CD4-positive, alpha-beta memory T cell (primary cell): ENCODE data around the gene MRPL44. TPM values are rescaled to one million over a fixed set of nuclear protein-coding genes. Genes with fewer than 3 reads are reported as not detected.
"Not testable (repeated sequence)": the region's sequence is repeated elsewhere in the genome, so short reads cannot be mapped to it uniquely, and the experiment has no call there.

ENCODE experiments used
- CTCF ChIA-PET: fragments of 350-600 bp; sonication (Branson Sonifier 250); formaldehyde crosslinking; loops from one replicate; lab custom pipeline; 2021; ENCODE audit warnings: inconsistent platforms; ENCODE audit not compliant: partially characterized antibody; lab: Charles Lee
- POLR2A ChIA-PET: fragments of 350-600 bp; sonication (Branson Sonifier 250); formaldehyde crosslinking; loops from one replicate; lab custom pipeline; 2021; ENCODE audit not compliant: partially characterized antibody; lab: Charles Lee
- DNase-seq, 5 donors: peaks; one replicate each; pipeline versions ENCODE4 v3.0.0 to v3.0.0-alpha.2; 2020 to 2022; ENCODE audit warnings: mixed read lengths in 1 of 5
- H3K27ac ChIP-seq: one replicate; pipeline ENCODE4 v1.7.0; 2013; ENCODE audit warnings: low read depth, low read length
- H3K27me3 ChIP-seq: 2 replicates; pipeline ENCODE4 v1.7.0; 2013; ENCODE audit warnings: mild to moderate bottlenecking, low read length, moderate library complexity; ENCODE audit not compliant: insufficient read depth
- H3K36me3 ChIP-seq: 2 replicates; pipeline ENCODE4 v1.7.0; 2013; ENCODE audit warnings: mild to moderate bottlenecking, low read length, moderate library complexity; ENCODE audit not compliant: insufficient read depth
- H3K4me1 ChIP-seq: 2 replicates; pipeline ENCODE4 v1.7.0; 2013; ENCODE audit warnings: mild to moderate bottlenecking, low read length, moderate library complexity; ENCODE audit not compliant: insufficient read depth
- H3K4me3 ChIP-seq, 2 donors: one replicate each; pipeline ENCODE4 v1.7.0; 2013; ENCODE audit warnings: low read length in 2 of 2, mild to moderate bottlenecking in 1 of 2
- H3K9me3 ChIP-seq, 2 donors: one replicate each; pipeline ENCODE4 v1.7.0; 2013; ENCODE audit warnings: low read length in 2 of 2, control low read depth in 1 of 2; ENCODE audit not compliant: control insufficient read depth in 1 of 2
- H3K27ac Mint-ChIP-seq, 7 donors: one replicate each; pipeline ENCODE4 v1.8.0; 2020 to 2021; ENCODE audit warnings: mixed read lengths in 7 of 7, mild to moderate bottlenecking in 6 of 7, inconsistent platforms in 3 of 7, moderate library complexity in 3 of 7
- H3K27me3 Mint-ChIP-seq, 2 donors: one replicate each; pipeline ENCODE4 v1.8.0; 2020 to 2021; ENCODE audit warnings: mixed read lengths in 2 of 2
- H3K36me3 Mint-ChIP-seq, 2 donors: one replicate each; pipeline ENCODE4 v1.8.0; 2020 to 2021; ENCODE audit warnings: mixed read lengths in 2 of 2, inconsistent platforms in 1 of 2, mild to moderate bottlenecking in 1 of 2
- H3K4me1 Mint-ChIP-seq, 4 donors: one replicate each; pipeline ENCODE4 v1.8.0; 2020 to 2021; ENCODE audit warnings: mixed read lengths in 4 of 4, mild to moderate bottlenecking in 1 of 4
- H3K4me3 Mint-ChIP-seq, 8 donors: one replicate each; pipeline ENCODE4 v1.8.0; 2020 to 2021; ENCODE audit warnings: mixed read lengths in 8 of 8, mild to moderate bottlenecking in 7 of 8, moderate library complexity in 6 of 8, inconsistent platforms in 3 of 8
- H3K9me3 Mint-ChIP-seq, 8 donors: one replicate each; pipeline ENCODE4 v1.8.0; 2020 to 2021; ENCODE audit warnings: mixed read lengths in 8 of 8, mild to moderate bottlenecking in 5 of 8, inconsistent platforms in 3 of 8, moderate library complexity in 1 of 8
- intact Hi-C: fragments of 100-400 bp; cut with micrococcal nuclease; formaldehyde crosslinking; loops from one replicate; pipeline ENCODE4 v1.15.1; 2023
- polyA plus RNA-seq, 2 donors: library from polyadenylated mRNA; unstranded; fragments of 300-500 nt; fragmentation: Illumina TruSeq; gene quantifications; one replicate each; pipeline ENCODE4 v1.2.3, GENCODE V29; 2021
- total RNA-seq, 2 experiments: library from RNA; stranded (reverse); gene quantifications; one replicate each; pipeline ENCODE4 v1.2.3, GENCODE V29; 2021

MRPL44 gene
- total and polyA plus RNA-seq, 4 experiments from 2014 or later: 20.1 to 45.2 (median 24.3) TPM

GRCh38 chr2:223999862-224000261 lies 42.6 kb downstream of the MRPL44 start:
- H3K27me3 ChIP-seq: no peaks in the 10 kb centered on the region
- Mint-ChIP-seq H3K27ac (no peak overlapping the region), H3K27me3 (peaks cover 2 to 6% of the 10 kb centered on the region in 2 donors), H3K4me3 (no peak overlapping the region), H3K9me3 (no peaks in the 10 kb centered on the region), H3K4me1 (no peaks in the 10 kb centered on the region), H3K36me3 (no peaks in the 10 kb centered on the region)
- H3K9me3 ChIP-seq: no peaks in the 10 kb centered on the region
- ChIA-PET POLR2A (no interaction called here), CTCF (interaction anchor here (1.5 kb wide), 1 partner anchor 9 kb away, joined by 4 read pairs; no protein-coding TSS in a partner anchor)
- no peak for DNase-seq
- H3K4me1 ChIP-seq: no peaks in the 10 kb centered on the region
- no peak overlapping the region for H3K4me3 ChIP-seq
- no peaks in the 10 kb centered on the region for H3K36me3 ChIP-seq
- no peak overlapping the region for H3K27ac ChIP-seq
- intact Hi-C loops: no loop called here

GRCh38 chr2:224000662-224001061 lies 43.4 kb downstream of the MRPL44 start:
- POLR2A ChIA-PET, intact Hi-C loops: not testable (repeated sequence)

GRCh38 chr2:224004105-224004695 lies 46.9 kb downstream of the MRPL44 start:
- Histone ChIP-seq H3K4me1 (no peaks in the 10 kb centered on the region), H3K27ac (no peak overlapping the region), H3K4me3 (no peak overlapping the region), H3K36me3 (no peaks in the 10 kb centered on the region), H3K9me3 (no peaks in the 10 kb centered on the region), H3K27me3 (no peaks in the 10 kb centered on the region)
- H3K27me3 Mint-ChIP-seq: peaks cover 2 to 4% of the 10 kb centered on the region in 2 donors
- no peaks in the 10 kb centered on the region for H3K36me3 Mint-ChIP-seq
- H3K9me3 Mint-ChIP-seq: no peaks in the 10 kb centered on the region
- intact Hi-C loops: no loop called here
- no peak for DNase-seq
- ChIA-PET CTCF (interaction anchor here (7.1 kb wide), 1 partner anchor 10 kb away, joined by 47 read pairs; no protein-coding TSS in a partner anchor), POLR2A (no interaction called here)
- H3K4me1 Mint-ChIP-seq: no peaks in the 10 kb centered on the region
- H3K27ac Mint-ChIP-seq: no peak overlapping the region
- no peak overlapping the region for H3K4me3 Mint-ChIP-seq

More at GRCh38 chr2:224000662-224001061, 43.4 kb downstream of the MRPL44 start:
- not testable (repeated sequence) for H3K9me3 Mint-ChIP-seq, H3K27ac ChIP-seq, H3K36me3 ChIP-seq, DNase-seq, H3K4me3 Mint-ChIP-seq, H3K27ac Mint-ChIP-seq, H3K27me3 ChIP-seq, H3K9me3 ChIP-seq, H3K36me3 Mint-ChIP-seq, H3K4me1 Mint-ChIP-seq, H3K4me1 ChIP-seq, H3K27me3 Mint-ChIP-seq, H3K4me3 ChIP-seq
- CTCF ChIA-PET: interaction anchor here (1.5 kb wide), 1 partner anchor 10 kb away, joined by 4 read pairs; no protein-coding TSS in a partner anchor

GRCh38 chr2:224008702-224009261 lies 51.5 kb downstream of the MRPL44 start:
- no peak for DNase-seq
- H3K4me3 ChIP-seq: no peak overlapping the region
- Mint-ChIP-seq H3K27ac (no peak overlapping the region), H3K4me1 (peaks cover 0 to 4% (median under 1%) of the 10 kb centered on the region in 4 donors), H3K9me3 (no peaks in the 10 kb centered on the region), H3K4me3 (no peak overlapping the region), H3K36me3 (no peaks in the 10 kb centered on the region), H3K27me3 (peaks cover 0 to 2% of the 10 kb centered on the region in 2 donors)
- intact Hi-C loops: no loop called here
- no peaks in the 10 kb centered on the region for H3K27me3 ChIP-seq
- H3K36me3 ChIP-seq: no peaks in the 10 kb centered on the region
- no peaks in the 10 kb centered on the region for H3K4me1 ChIP-seq
- H3K27ac ChIP-seq: no peak overlapping the region
- no peaks in the 10 kb centered on the region for H3K9me3 ChIP-seq
- POLR2A ChIA-PET: no interaction called here
- CTCF ChIA-PET: interaction anchor here (7.1 kb wide), 1 partner anchor 15 kb away, joined by 47 read pairs; no protein-coding TSS in a partner anchor

- Histone ChIP-seq H3K4me3 (no peak overlapping the region), H3K27me3 (no peaks in the 10 kb centered on the region), H3K36me3 (no peaks in the 10 kb centered on the region), H3K4me1 (no peaks in the 10 kb centered on the region), H3K27ac (no peak overlapping the region), H3K9me3 (no peaks in the 10 kb centered on the region)
- Mint-ChIP-seq H3K27me3 (peaks cover 0 to 2% of the 10 kb centered on the region in 2 donors), H3K4me1 (peaks cover 0 to 4% (median under 1%) of the 10 kb centered on the region in 4 donors), H3K36me3 (no peaks in the 10 kb centered on the region), H3K4me3 (no peak overlapping the region), H3K27ac (no peak overlapping the region), H3K9me3 (no peaks in the 10 kb centered on the region)
- POLR2A ChIA-PET: no interaction called here
- intact Hi-C loops: no loop called here
- CTCF ChIA-PET: no interaction called here
- DNase-seq: no peak
Observed at GRCh38 chr2:224009605-224010315, 52.5 kb downstream of the MRPL44 start.

- Mint-ChIP-seq H3K4me1 (peaks cover 1 to 11% (median 10%) of the 10 kb centered on the region in 4 donors), H3K9me3 (no peaks in the 10 kb centered on the region), H3K4me3 (peak overlapping the region in 1 of 8 donors; percentile 36), H3K27me3 (peaks cover 0 to 2% of the 10 kb centered on the region in 2 donors), H3K27ac (no peak overlapping the region), H3K36me3 (no peaks in the 10 kb centered on the region)
- Histone ChIP-seq H3K27ac (no peak overlapping the region), H3K4me1 (no peaks in the 10 kb centered on the region), H3K9me3 (no peaks in the 10 kb centered on the region), H3K36me3 (no peaks in the 10 kb centered on the region), H3K4me3 (no peak overlapping the region), H3K27me3 (no peaks in the 10 kb centered on the region)
- DNase-seq: no peak
- CTCF ChIA-PET: no interaction called here
- intact Hi-C loops: no loop called here
- POLR2A ChIA-PET: no interaction called here
Observed at GRCh38 chr2:224011837-224012236, 54.6 kb downstream of the MRPL44 start.

GRCh38 chr2:224014336-224014735 lies 57.1 kb downstream of the MRPL44 start:
- Histone ChIP-seq H3K9me3 (no peaks in the 10 kb centered on the region), H3K27ac (no peak overlapping the region), H3K27me3 (no peaks in the 10 kb centered on the region), H3K36me3 (no peaks in the 10 kb centered on the region), H3K4me1 (no peaks in the 10 kb centered on the region), H3K4me3 (no peak overlapping the region)
- Mint-ChIP-seq H3K4me1 (peaks cover 2 to 14% (median 12%) of the 10 kb centered on the region in 4 donors), H3K9me3 (no peaks in the 10 kb centered on the region), H3K36me3 (no peaks in the 10 kb centered on the region), H3K27me3 (peaks cover 0 to 2% of the 10 kb centered on the region in 2 donors), H3K4me3 (no peak overlapping the region), H3K27ac (no peak overlapping the region)
- intact Hi-C loops: no loop called here
- CTCF ChIA-PET: no interaction called here
- POLR2A ChIA-PET: no interaction called here
- no peak for DNase-seq
